T-cell (primary cell): ENCODE data around the gene DIPK1C. TPM values are rescaled to one million over a fixed set of nuclear protein-coding genes. Genes with fewer than 3 reads are reported as not detected.
A peak's percentile ranks its signal among the peaks of the same experiment; 100 is the strongest.

ENCODE experiments used
- ATAC-seq, 4 experiments: fragments of 200-7000 bp in 3 of 4; fragments of 150-1000 bp in 1 of 4; cut with Tn5 transposase; replicated peaks in 1 of 4; 1 replicate in 3 of 4; 2 replicates in 1 of 4; pipeline ENCODE4 v1.10.0; 2021; ENCODE audit warnings: moderate library complexity in 3 of 4, mild to moderate bottlenecking in 2 of 4, moderate number of reproducible peaks in 1 of 4
- CTCF ChIA-PET, 2 donors: fragments of 300-600 bp; sonication (Branson Sonifier 250); formaldehyde crosslinking; loops; one replicate each; lab custom pipeline; 2022; ENCODE audit warnings: antibody characterized with exemption in 2 of 2; lab: Charles Lee
- POLR2A ChIA-PET, 2 donors: fragments of 300-600 bp; sonication (Branson Sonifier 250); formaldehyde crosslinking; loops; one replicate each; lab custom pipeline; 2022; ENCODE audit warnings: antibody characterized with exemption in 2 of 2; lab: Charles Lee
- DNase-seq, 35 experiments: peaks; one replicate each; pipeline versions ENCODE4 v3.0.0 to v3.0.0-alpha.2; 2013 to 2023
- H3K27ac ChIP-seq: one replicate; pipeline ENCODE4 v1.5.1; 2013; ENCODE audit warnings: low read length
- H3K27me3 ChIP-seq, 2 experiments: replicated peaks in 1 of 2; 1 replicate in 1 of 2; 2 replicates in 1 of 2; pipeline versions ENCODE4 v1.6.1 to v1.7.0; 2013; ENCODE audit warnings: low read length in 1 of 2, mixed read lengths in 1 of 2; ENCODE audit not compliant: control insufficient read depth in 2 of 2, insufficient read depth in 2 of 2; ENCODE audit errors: extremely low read depth in 1 of 2
- H3K36me3 ChIP-seq, 2 donors: 1 replicate in 1 of 2; 2 replicates in 1 of 2; pipeline versions ENCODE4 v1.6.1 to v1.7.0; 2013; ENCODE audit warnings: low read length in 1 of 2; ENCODE audit not compliant: control insufficient read depth in 2 of 2, insufficient read depth in 1 of 2; ENCODE audit errors: extremely low read depth in 1 of 2
- H3K4me1 ChIP-seq, 2 experiments: 1 replicate in 1 of 2; 2 replicates in 1 of 2; pipeline versions ENCODE4 v1.6.1 to v1.7.0; 2013; ENCODE audit warnings: low read length in 2 of 2, mixed read lengths in 1 of 2; ENCODE audit not compliant: insufficient read depth in 2 of 2, control insufficient read depth in 1 of 2; ENCODE audit errors: extremely low read depth in 1 of 2
- H3K4me3 ChIP-seq, 2 donors: 1 replicate in 1 of 2; 2 replicates in 1 of 2; pipeline versions ENCODE4 v1.5.1 to v1.7.0; 2013; ENCODE audit warnings: mild to moderate bottlenecking in 2 of 2, low read length in 1 of 2, moderate library complexity in 1 of 2; ENCODE audit not compliant: control insufficient read depth in 1 of 2; ENCODE audit errors: extremely low read depth in 1 of 2
- H3K9me3 ChIP-seq: 2 replicates; pipeline ENCODE4 v1.7.0; 2013
- H3K27ac Mint-ChIP-seq, 2 donors: one replicate each; pipeline ENCODE4 v1.8.0; 2020 to 2021; ENCODE audit warnings: mild to moderate bottlenecking in 2 of 2, mixed read lengths in 2 of 2
- H3K27me3 Mint-ChIP-seq, 2 donors: one replicate each; pipeline ENCODE4 v1.8.0; 2021 to 2022; ENCODE audit warnings: mixed read lengths in 2 of 2
- H3K36me3 Mint-ChIP-seq: one replicate; pipeline ENCODE4 v1.8.0; 2021; ENCODE audit warnings: mixed read lengths
- H3K4me1 Mint-ChIP-seq, 3 donors: one replicate each; pipeline ENCODE4 v1.8.0; 2020 to 2022; ENCODE audit warnings: mixed read lengths in 3 of 3, mild to moderate bottlenecking in 1 of 3
- H3K4me3 Mint-ChIP-seq, 3 donors: one replicate each; pipeline ENCODE4 v1.8.0; 2020 to 2022; ENCODE audit warnings: mild to moderate bottlenecking in 3 of 3, mixed read lengths in 3 of 3, moderate library complexity in 3 of 3
- H3K9me3 Mint-ChIP-seq, 3 donors: one replicate each; pipeline ENCODE4 v1.8.0; 2020 to 2022; ENCODE audit warnings: mixed read lengths in 3 of 3
- WGBS: methylation state at CpG from one replicate; pipeline ENCODE4 v1.1.5; 2013; ENCODE audit warnings: missing lambda C conversion rate; ENCODE audit not compliant: insufficient coverage; 5-methylcytosine and 5-hydroxymethylcytosine counted together
- total RNA-seq, 35 experiments: library from RNA in 6 of 35; stranded (reverse) in 6 of 35; fragments of 120-200 nt in 1 of 35; gene quantifications; one replicate each; pipeline versions ENCODE4 v1.2.1 to v1.2.4 and lab custom pipeline; 2013 to 2026

Gene DIPK1C
- total RNA-seq, 5 donors from 2014 or later (not counting 1 experiment from before 2014, with no cell fraction given) = not detected

- DNase-seq (no peak), ATAC-seq (no peak)
- Histone ChIP-seq H3K27me3 (no peaks in the 10 kb centered on the region), H3K9me3 (no peaks in the 10 kb centered on the region), H3K4me3 (no peak overlapping the region), H3K36me3 (peaks cover 6 to 34% of the 10 kb centered on the region in 2 donors), H3K4me1 (peaks cover 29 to 47% of the 10 kb centered on the region in 2 experiments), H3K27ac (peak overlapping the region; percentile 93)
- Mint-ChIP-seq H3K9me3 (no peaks in the 10 kb centered on the region), H3K27ac (peak overlapping the region; percentile 64 to 69), H3K27me3 (no peaks in the 10 kb centered on the region), H3K36me3 (peaks cover 31% of the 10 kb centered on the region), H3K4me1 (peaks cover 54 to 61% (median 55%) of the 10 kb centered on the region in 3 donors), H3K4me3 (peak overlapping the region; percentile 37 to 96 (median 86))
- no CpG with 5 or more reads among the region's 6 CpGs for WGBS
- ChIA-PET POLR2A (interaction anchor here in 1 of 2 donors (0.7 kb wide), 1 partner anchor 107 kb away, joined by 3 read pairs; no protein-coding TSS in a partner anchor), CTCF (interaction anchor here in 1 of 2 donors (1.3 kb wide), 1 partner anchor 147 kb away, joined by 3 read pairs; no protein-coding TSS in a partner anchor)
These were observed 43.3 kb upstream of the DIPK1C start for GRCh38 chr18:74500372-74500771.

GRCh38 chr18:74499633-74500032 is 42.5 kb upstream of the DIPK1C start:
- H3K4me1 Mint-ChIP-seq = peaks cover 55 to 62% (median 56%) of the 10 kb centered on the region in 3 donors
- POLR2A ChIA-PET = interaction anchor here in 1 of 2 donors (0.7 to 0.9 kb wide), 2 partner anchors 106 to 126 kb away, joined by 3 to 4 read pairs; no protein-coding TSS in a partner anchor

GRCh38 chr18:74498712-74499627 is 41.9 kb upstream of the DIPK1C start:
- H3K36me3 Mint-ChIP-seq = peaks cover 26% of the 10 kb centered on the region
- ATAC-seq (peak; percentile 49 to 58 (median 56)), DNase-seq (peak; percentile 44 to 84 (median 69))
- 5% methylated on average over 8 of the region's 14 CpGs for WGBS
- peak overlapping the region; percentile 93 for H3K27ac ChIP-seq
- CTCF ChIA-PET = interaction anchor here in 1 of 2 donors (0.9 to 1.0 kb wide), 2 partner anchors 146 to 150 kb away, joined by 3 to 4 read pairs; no protein-coding TSS in a partner anchor
- peak overlapping the region; percentile 97 to 99 for H3K27ac Mint-ChIP-seq
- peak overlapping the region; percentile 86 to 96 (median 86) for H3K4me3 Mint-ChIP-seq
- H3K4me1 Mint-ChIP-seq = peaks cover 55 to 62% (median 56%) of the 10 kb centered on the region in 3 donors
- H3K9me3 ChIP-seq = no peaks in the 10 kb centered on the region
- peaks cover 29 to 47% of the 10 kb centered on the region in 2 experiments for H3K4me1 ChIP-seq
- H3K4me3 ChIP-seq = peak overlapping the region; percentile 57 to 66
- H3K27me3 Mint-ChIP-seq = no peaks in the 10 kb centered on the region
- POLR2A ChIA-PET = interaction anchor here (0.8 to 0.9 kb wide), 2 partner anchors 126 to 232 kb away, joined by 3 to 4 read pairs; no protein-coding TSS in a partner anchor
- peaks cover 6 to 26% of the 10 kb centered on the region in 2 donors for H3K36me3 ChIP-seq
- H3K9me3 Mint-ChIP-seq = no peaks in the 10 kb centered on the region
- H3K27me3 ChIP-seq = no peaks in the 10 kb centered on the region

More at GRCh38 chr18:74499633-74500032, 42.5 kb upstream of the DIPK1C start:
- ATAC-seq (peak in 3 of 4 experiments; percentile 9 to 17 (median 14)), DNase-seq (peak in 28 of 35 experiments; percentile 9 to 61 (median 28))
- Histone ChIP-seq H3K9me3 (no peaks in the 10 kb centered on the region), H3K27ac (peak overlapping the region; percentile 93), H3K4me3 (peak overlapping the region; percentile 57 to 66), H3K27me3 (no peaks in the 10 kb centered on the region), H3K4me1 (peaks cover 29 to 47% of the 10 kb centered on the region in 2 experiments), H3K36me3 (peaks cover 6 to 31% of the 10 kb centered on the region in 2 donors)
- H3K4me3 Mint-ChIP-seq = peak overlapping the region; percentile 86 to 96 (median 86)
- no peaks in the 10 kb centered on the region for H3K27me3 Mint-ChIP-seq
- peak overlapping the region; percentile 97 to 99 for H3K27ac Mint-ChIP-seq
- CTCF ChIA-PET = interaction anchor here in 1 of 2 donors (1.3 kb wide), 1 partner anchor 146 kb away, joined by 3 read pairs; no protein-coding TSS in a partner anchor
- H3K36me3 Mint-ChIP-seq = peaks cover 29% of the 10 kb centered on the region
- 0% methylated on average over 1 of the region's 9 CpGs for WGBS
- H3K9me3 Mint-ChIP-seq = no peaks in the 10 kb centered on the region

GRCh38 chr18:74497778-74498177 is 40.7 kb upstream of the DIPK1C start:
- Histone ChIP-seq H3K4me1 (peaks cover 29 to 50% of the 10 kb centered on the region in 2 experiments), H3K9me3 (no peaks in the 10 kb centered on the region), H3K27ac (no peak overlapping the region), H3K4me3 (no peak overlapping the region), H3K27me3 (no peaks in the 10 kb centered on the region), H3K36me3 (peaks cover 0 to 18% of the 10 kb centered on the region in 2 donors)
- Mint-ChIP-seq H3K27me3 (no peaks in the 10 kb centered on the region), H3K27ac (peak overlapping the region; percentile 97 to 99), H3K4me1 (peaks cover 49 to 58% (median 55%) of the 10 kb centered on the region in 3 donors), H3K36me3 (peaks cover 20% of the 10 kb centered on the region), H3K9me3 (no peaks in the 10 kb centered on the region), H3K4me3 (peak overlapping the region; percentile 95 to 98 (median 96))
- DNase-seq (no peak), ATAC-seq (no peak)
- 50% methylated on average over 1 of the region's 3 CpGs for WGBS
- ChIA-PET POLR2A (interaction anchor here in 1 of 2 donors (0.8 kb wide), 2 partner anchors 124 to 233 kb away, joined by 3 read pairs; no protein-coding TSS in a partner anchor), CTCF (no interaction called here)

- peak overlapping the region; percentile 95 to 98 (median 96) for H3K4me3 Mint-ChIP-seq
- POLR2A ChIA-PET = interaction anchor here in 1 of 2 donors (1.5 kb wide), 1 partner anchor 119 kb away, joined by 4 read pairs; no protein-coding TSS in a partner anchor
- ATAC-seq (no peak), DNase-seq (peak in 1 of 35 experiments; percentile 22)
- Histone ChIP-seq H3K27ac (no peak overlapping the region), H3K27me3 (no peaks in the 10 kb centered on the region), H3K4me3 (peak overlapping the region; percentile 76 to 78), H3K9me3 (no peaks in the 10 kb centered on the region), H3K36me3 (peaks cover 0 to 13% of the 10 kb centered on the region in 2 donors), H3K4me1 (peaks cover 29 to 50% of the 10 kb centered on the region in 2 experiments)
- peaks cover 47 to 54% (median 54%) of the 10 kb centered on the region in 3 donors for H3K4me1 Mint-ChIP-seq
- CTCF ChIA-PET = interaction anchor here in 1 of 2 donors (2.7 kb wide), 1 partner anchor 123 kb away, joined by 18 read pairs; no protein-coding TSS in a partner anchor
- no peaks in the 10 kb centered on the region for H3K27me3 Mint-ChIP-seq
- 82% methylated on average over 6 of the region's 8 CpGs for WGBS
- H3K27ac Mint-ChIP-seq = peak overlapping the region; percentile 72 to 99
- no peaks in the 10 kb centered on the region for H3K9me3 Mint-ChIP-seq
- H3K36me3 Mint-ChIP-seq = peaks cover 15% of the 10 kb centered on the region
These were observed 40.2 kb upstream of the DIPK1C start for GRCh38 chr18:74497324-74497676.
